ENCODE results near the gene PLOD1.

DNA sequence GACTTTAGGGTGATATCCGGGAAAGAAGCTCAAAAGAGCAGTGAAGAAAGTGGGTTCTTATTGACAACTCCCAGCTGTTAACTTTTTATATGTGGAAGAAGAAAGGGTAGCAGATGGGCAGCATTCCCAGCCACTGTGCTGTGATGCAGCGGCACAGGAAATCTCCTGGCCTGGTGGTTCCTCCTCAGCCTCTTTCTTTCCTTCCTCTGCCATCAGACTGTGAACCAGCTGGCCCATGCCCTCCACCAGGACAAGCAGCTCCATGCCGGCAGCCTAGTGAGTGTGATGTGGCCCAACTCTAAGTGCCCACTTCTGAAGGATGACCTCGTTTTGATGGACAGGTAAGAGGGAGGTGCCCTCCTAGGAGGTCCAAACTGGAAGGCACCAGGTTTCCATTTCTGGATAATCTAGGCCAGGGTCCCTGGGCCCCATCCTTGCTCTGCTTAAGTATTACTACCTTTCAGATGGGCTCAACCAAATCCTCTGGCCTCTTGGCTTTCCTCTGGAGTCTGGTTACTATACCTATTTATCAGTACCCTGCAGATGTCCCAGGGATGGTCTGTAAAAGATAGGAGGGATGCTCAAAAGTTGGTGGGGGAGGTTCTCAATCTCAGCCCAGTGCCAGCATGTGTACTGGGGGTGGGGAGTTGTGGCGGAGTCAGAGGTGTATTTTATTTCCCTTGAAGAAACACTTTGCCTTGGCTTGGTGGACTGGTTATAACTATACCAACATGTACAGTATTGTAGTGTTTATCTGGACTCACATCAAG, 62.7 kb downstream of the PLOD1 start:
- TF ChIP-seq, protein P1, sequence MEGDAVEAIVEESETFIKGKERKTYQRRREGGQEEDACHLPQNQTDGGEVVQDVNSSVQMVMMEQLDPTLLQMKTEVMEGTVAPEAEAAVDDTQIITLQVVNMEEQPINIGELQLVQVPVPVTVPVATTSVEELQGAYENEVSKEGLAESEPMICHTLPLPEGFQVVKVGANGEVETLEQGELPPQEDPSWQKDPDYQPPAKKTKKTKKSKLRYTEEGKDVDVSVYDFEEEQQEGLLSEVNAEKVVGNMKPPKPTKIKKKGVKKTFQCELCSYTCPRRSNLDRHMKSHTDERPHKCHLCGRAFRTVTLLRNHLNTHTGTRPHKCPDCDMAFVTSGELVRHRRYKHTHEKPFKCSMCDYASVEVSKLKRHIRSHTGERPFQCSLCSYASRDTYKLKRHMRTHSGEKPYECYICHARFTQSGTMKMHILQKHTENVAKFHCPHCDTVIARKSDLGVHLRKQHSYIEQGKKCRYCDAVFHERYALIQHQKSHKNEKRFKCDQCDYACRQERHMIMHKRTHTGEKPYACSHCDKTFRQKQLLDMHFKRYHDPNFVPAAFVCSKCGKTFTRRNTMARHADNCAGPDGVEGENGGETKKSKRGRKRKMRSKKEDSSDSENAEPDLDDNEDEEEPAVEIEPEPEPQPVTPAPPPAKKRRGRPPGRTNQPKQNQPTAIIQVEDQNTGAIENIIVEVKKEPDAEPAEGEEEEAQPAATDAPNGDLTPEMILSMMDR (IDR thresholded peaks at IDR 0.05), result no peak
- TF ChIP-seq ETV6 (CRISPR knock-in tag; IDR thresholded peaks at IDR 0.05) (no peak), GABPB1 (CRISPR knock-in tag; IDR thresholded peaks at IDR 0.05) (no peak), ZSCAN18 (CRISPR knock-in tag; IDR thresholded peaks at IDR 0.05) (no peak), FOXP1 (CRISPR knock-in tag; IDR thresholded peaks at IDR 0.05; ENCODE audit: borderline replicate concordance) (no peak), NR3C1 (CRISPR knock-in tag; conservative IDR thresholded peaks at IDR 0.05; ENCODE audit: low read depth) (no peak), SP1 (CRISPR knock-in tag; conservative IDR thresholded peaks at IDR 0.05) (no peak), PREB (CRISPR knock-in tag; IDR thresholded peaks at IDR 0.05; ENCODE audit: borderline replicate concordance) (no peak)

Measured in WTC11 (cell line).